HEK293T (cell line): Measurements from ENCODE around the gene CST6.

Experiments used
- ARNT ChIP-seq: fragments of 450-650 bp; IDR thresholded peaks from 2 replicates; pipeline ENCODE4 v1.6.1; 2017; ENCODE audit warnings: mild to moderate bottlenecking
- BHLHE40 ChIP-seq: fragments of 450-650 bp; IDR thresholded peaks from 2 replicates; pipeline ENCODE4 v1.6.1; 2016; ENCODE audit warnings: mild to moderate bottlenecking, moderate library complexity, borderline replicate concordance
- FOXA1 ChIP-seq: fragments of 450-650 bp; IDR thresholded peaks from 2 replicates; pipeline ENCODE4 v1.6.1; 2016; ENCODE audit warnings: mild to moderate bottlenecking
- FOXK2 ChIP-seq: fragments of 450-650 bp; IDR thresholded peaks from 2 replicates; pipeline ENCODE4 v1.6.1; 2016; ENCODE audit warnings: mild to moderate bottlenecking
- FOXM1 ChIP-seq: fragments of 450-650 bp; IDR thresholded peaks from 2 replicates; pipeline ENCODE4 v1.6.1; 2017; ENCODE audit warnings: mild to moderate bottlenecking, borderline replicate concordance
- HDGF ChIP-seq: fragments of 450-650 bp; IDR thresholded peaks from 2 replicates; pipeline ENCODE4 v1.6.1; 2017; ENCODE audit warnings: antibody characterized with exemption, borderline replicate concordance
- L3MBTL2 ChIP-seq: fragments of 450-650 bp; conservative IDR thresholded peaks from 2 replicates; pipeline ENCODE4 v1.6.1; 2016; ENCODE audit warnings: mild to moderate bottlenecking
- NFRKB ChIP-seq: fragments of 450-650 bp; IDR thresholded peaks from 2 replicates; pipeline ENCODE4 v1.6.1; 2016; ENCODE audit warnings: mild to moderate bottlenecking, moderate library complexity
- PKNOX1 ChIP-seq: fragments of 450-650 bp; IDR thresholded peaks from 2 replicates; pipeline ENCODE4 v1.6.1; 2016
- SP1 ChIP-seq: fragments of 450-650 bp; IDR thresholded peaks from 2 replicates; pipeline ENCODE4 v1.6.1; 2017
- TARDBP ChIP-seq: fragments of 450-650 bp; IDR thresholded peaks from 2 replicates; pipeline ENCODE4 v1.6.1; 2016
- ZNF384 ChIP-seq: fragments of 450-650 bp; IDR thresholded peaks from 2 replicates; pipeline ENCODE4 v1.6.1; 2016

GRCh38 chr11:66062408-66062807 is 50.6 kb downstream of the CST6 start:
- TF ChIP-seq BHLHE40 (no peak), L3MBTL2 (no peak), FOXA1 (no peak), SP1 (no peak), FOXM1 (no peak), ZNF384 (no peak), ARNT (no peak), NFRKB (no peak), HDGF (no peak), FOXK2 (no peak), PKNOX1 (no peak), TARDBP (no peak)
